ENCODE measurements around the gene OSMR. TPM values are rescaled to one million over a fixed set of nuclear protein-coding genes. Genes with fewer than 3 reads are reported as not detected.

The OSMR gene
- total RNA-seq, 1 donor from 2014 or later = 69.0 TPM

- H3K9me3 ChIP-seq = no peaks in the 10 kb centered on the region
- no peak overlapping the region for H3K4me3 ChIP-seq
- peaks cover 0 to 7% of the 10 kb centered on the region in 2 donors for H3K36me3 ChIP-seq
- peak overlapping the region; percentile 16 for H3K27ac ChIP-seq
- intact Hi-C loops (cut with DNase I) = loop anchor here (10.0 kb wide), 1 partner anchor 81 kb away; the partner anchor contains the start of gene OSMR
- no peak for TF ChIP-seq CTCF (IDR thresholded peaks at IDR 0.05)
- no peaks in the 10 kb centered on the region for H3K27me3 ChIP-seq
- peaks cover 20% of the 10 kb centered on the region for H3K4me1 ChIP-seq
- no peak for DNase-seq (ENCODE audit: extremely low spot score in 2 of 2)
Observed at GRCh38 chr5:38926121-38926520, 80.3 kb downstream of the OSMR start.

GRCh38 chr5:38927470-38927869 lies 81.7 kb downstream of the OSMR start:
- H3K27me3 ChIP-seq = no peaks in the 10 kb centered on the region
- intact Hi-C loops (cut with DNase I) = loop anchor here (10.0 kb wide), 1 partner anchor 83 kb away; the partner anchor contains the start of gene OSMR
- H3K36me3 ChIP-seq = peaks cover 0 to 8% of the 10 kb centered on the region in 2 donors
- no peaks in the 10 kb centered on the region for H3K9me3 ChIP-seq
- TF ChIP-seq POLR2AphosphoS5 (IDR thresholded peaks at IDR 0.05; ENCODE audit: insufficient read depth in 1 of 2, low read depth in 1 of 2) (no peak), CTCF (IDR thresholded peaks at IDR 0.05) (no peak)
- no peak for DNase-seq (ENCODE audit: extremely low spot score in 2 of 2)
- H3K4me3 ChIP-seq = no peak overlapping the region
- H3K4me1 ChIP-seq = peaks cover 20% of the 10 kb centered on the region
- no peak overlapping the region for H3K27ac ChIP-seq

GRCh38 chr5:38929838-38930237 lies 84.0 kb downstream of the OSMR start:
- no peaks in the 10 kb centered on the region for H3K27me3 ChIP-seq
- TF ChIP-seq POLR2A (IDR thresholded peaks at IDR 0.05) = no peak
- TF ChIP-seq POLR2AphosphoS5 (IDR thresholded peaks at IDR 0.05; ENCODE audit: insufficient read depth in 1 of 2, low read depth in 1 of 2) = no peak
- TF ChIP-seq CTCF (IDR thresholded peaks at IDR 0.05) = no peak
- DNase-seq (ENCODE audit: extremely low spot score in 2 of 2) = no peak
- H3K36me3 ChIP-seq = peaks cover 0 to 21% of the 10 kb centered on the region in 2 donors
- H3K9me3 ChIP-seq = no peaks in the 10 kb centered on the region
- H3K4me3 ChIP-seq = no peak overlapping the region
- H3K4me1 ChIP-seq = peaks cover 1% of the 10 kb centered on the region
- intact Hi-C loops (cut with DNase I) = loop anchor here (10.0 kb wide), 1 partner anchor 85 kb away; the partner anchor contains the start of gene OSMR
- H3K27ac ChIP-seq = no peak overlapping the region

- Histone ChIP-seq H3K36me3 (peaks cover 0 to 21% of the 10 kb centered on the region in 2 donors), H3K4me3 (no peak overlapping the region), H3K27ac (no peak overlapping the region), H3K27me3 (no peaks in the 10 kb centered on the region), H3K4me1 (no peaks in the 10 kb centered on the region), H3K9me3 (no peaks in the 10 kb centered on the region)
- DNase-seq (ENCODE audit: extremely low spot score in 2 of 2) = no peak
- intact Hi-C loops (cut with DNase I) = no loop called here
- no peak for TF ChIP-seq POLR2A (IDR thresholded peaks at IDR 0.05)
Observed at GRCh38 chr5:38931731-38932130, 85.9 kb downstream of the OSMR start.

GRCh38 chr5:38932854-38933408 lies 87.1 kb downstream of the OSMR start:
- Histone ChIP-seq H3K9me3 (no peaks in the 10 kb centered on the region), H3K27me3 (no peaks in the 10 kb centered on the region), H3K4me3 (no peak overlapping the region), H3K36me3 (peaks cover 0 to 30% of the 10 kb centered on the region in 2 donors), H3K27ac (no peak overlapping the region), H3K4me1 (no peaks in the 10 kb centered on the region)
- no peak for DNase-seq (ENCODE audit: extremely low spot score in 2 of 2)
- TF ChIP-seq CTCF (IDR thresholded peaks at IDR 0.05) (no peak), POLR2A (IDR thresholded peaks at IDR 0.05) (no peak), POLR2AphosphoS5 (IDR thresholded peaks at IDR 0.05; ENCODE audit: insufficient read depth in 1 of 2, low read depth in 1 of 2) (no peak)
- intact Hi-C loops (cut with DNase I) = no loop called here

Measured in vagina (tissue), 2 donors.